Cerebellar nuclear complex (tissue), 1 donor: ENCODE results near the gene LCAT.
"Not testable (repeated sequence)": the region's sequence is repeated elsewhere in the genome, so short reads cannot be mapped to it uniquely, and the experiment has no call there.

Experiments
- DNase-seq, 2 experiments: peaks; one replicate each; lab custom pipeline; 2025; lab: John Stamatoyannopoulos, UW

LCAT gene

DNA sequence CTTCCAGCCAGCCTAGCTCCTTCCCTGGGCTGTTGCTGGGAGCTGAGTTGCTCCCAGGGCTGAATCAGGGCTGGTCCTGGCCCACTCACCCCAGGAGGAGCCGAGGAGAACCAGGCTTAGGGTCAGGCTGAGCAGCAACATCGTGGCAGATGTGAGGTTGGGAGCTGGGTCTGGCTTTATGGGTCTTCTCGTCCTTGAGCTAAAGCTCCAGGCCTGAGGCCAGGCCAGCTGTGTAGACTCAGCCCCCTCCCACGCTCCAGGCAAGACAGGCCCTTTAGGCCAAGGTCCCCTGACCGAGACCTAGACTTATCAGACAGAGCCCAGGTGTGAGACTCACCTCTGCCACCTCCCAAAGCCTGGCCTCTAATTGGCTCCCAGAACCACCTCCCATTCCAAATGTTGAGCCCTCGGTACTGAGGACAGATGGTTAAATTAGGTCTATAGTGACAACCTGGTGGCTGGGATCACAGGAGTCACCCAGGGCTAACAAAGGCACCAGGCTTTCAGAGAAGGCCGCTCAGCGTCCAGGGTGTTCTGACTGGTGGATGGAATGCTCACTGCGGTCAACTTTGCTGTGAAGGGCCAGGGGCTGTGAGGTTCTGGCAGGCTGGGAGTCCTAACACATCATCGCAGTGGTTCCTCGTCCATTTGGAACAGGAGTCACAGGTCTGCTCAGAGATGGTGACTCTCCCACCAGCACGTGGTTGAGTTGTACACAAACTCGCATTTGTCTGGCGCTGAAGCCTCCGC, 12.0 kb downstream of the LCAT start, which contains the start of gene CTRL:
TSS of gene CTRL (minus strand) at position 151 of the 750 bp plus-strand sequence. CDS start at position 141, 10 bp downstream.
- no peak for DNase-seq

DNA sequence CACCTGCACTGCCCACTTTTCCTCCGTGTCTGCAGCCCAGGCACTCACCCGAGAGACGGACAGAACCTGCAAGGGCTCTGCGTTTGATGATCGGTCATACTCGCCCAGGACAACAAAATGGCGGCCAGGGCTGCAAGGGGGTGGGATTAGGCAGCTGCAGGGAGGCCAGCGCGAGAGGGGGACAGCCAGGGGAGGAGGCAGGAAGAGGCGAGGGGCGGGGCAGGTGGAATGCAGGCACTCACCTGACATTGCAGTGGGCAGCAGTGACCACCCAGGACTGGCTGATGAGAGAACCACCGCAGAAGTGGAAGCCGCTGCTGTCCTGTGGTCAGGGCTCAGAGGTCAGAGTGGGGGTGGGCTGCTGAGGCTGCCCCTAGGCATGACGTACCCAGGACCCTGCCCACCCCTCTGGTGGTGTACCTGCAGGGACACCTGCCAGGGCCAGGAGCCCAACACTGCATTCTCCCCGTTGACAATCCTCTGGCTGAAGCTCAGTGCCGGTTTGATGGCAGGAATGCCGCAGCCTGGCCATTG, 13.2 kb downstream of the LCAT start:
- DNase-seq: no peak

DNA sequence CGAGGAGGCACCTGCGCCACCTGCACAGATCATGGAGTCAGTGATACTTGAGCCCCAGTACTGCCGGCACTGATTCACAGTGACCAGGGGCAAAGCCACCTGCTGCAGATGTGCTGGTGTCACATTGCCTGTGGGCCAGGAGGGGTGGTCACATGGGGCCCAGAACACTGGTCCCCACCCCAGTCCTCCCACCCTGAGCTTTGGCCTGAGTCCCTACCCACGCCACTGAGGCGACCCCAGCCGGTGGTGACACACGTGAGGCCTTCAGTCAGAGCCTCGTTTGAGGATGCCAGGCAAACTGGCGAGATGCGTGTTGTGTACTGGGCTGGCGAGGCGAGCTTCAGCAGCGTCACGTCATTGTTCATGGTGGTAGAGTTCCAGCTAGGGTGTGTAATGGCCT, 13.7 kb downstream of the LCAT start:
- no peak for DNase-seq

DNA sequence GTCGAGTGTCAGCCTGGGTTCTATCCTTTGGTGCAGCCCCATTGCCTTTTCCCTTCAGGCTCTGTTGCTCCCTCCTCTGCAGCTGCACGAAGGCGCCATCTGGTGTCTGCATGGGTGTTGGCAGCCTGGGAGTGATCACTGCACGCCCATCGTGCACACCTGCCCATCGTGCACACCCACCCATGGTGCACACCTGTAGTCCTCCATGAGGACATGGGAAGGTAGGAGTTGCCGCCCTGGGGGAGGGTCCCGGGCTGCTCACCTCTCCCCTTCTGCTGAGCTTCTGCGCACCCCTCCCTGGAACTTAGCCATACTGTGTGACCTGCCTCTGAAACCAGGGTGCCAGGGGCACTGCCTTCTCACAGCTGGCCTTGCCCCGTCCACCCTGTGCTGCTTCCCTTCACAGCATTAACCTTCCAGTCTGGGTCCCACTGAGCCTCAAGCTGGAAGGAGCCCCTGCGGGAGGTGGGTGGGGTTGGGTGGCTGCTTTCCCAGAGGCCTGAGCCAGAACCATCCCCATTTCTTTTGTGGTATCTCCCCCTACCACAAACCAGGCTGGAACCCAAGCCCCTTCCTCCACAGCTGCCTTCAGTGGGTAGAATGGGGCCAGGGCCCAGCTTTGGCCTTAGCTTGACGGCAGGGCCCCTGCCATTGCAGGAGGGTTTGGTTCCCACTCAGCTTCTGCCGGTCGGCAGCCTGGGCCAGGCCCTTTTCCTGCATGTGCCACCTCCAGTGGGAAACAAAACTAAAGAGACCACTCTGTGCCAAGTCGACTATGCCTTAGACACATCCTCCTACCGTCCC, 15.2 kb downstream of the LCAT start:
- DNase-seq: peak in 1 of 2 experiments; percentile 63

DNA sequence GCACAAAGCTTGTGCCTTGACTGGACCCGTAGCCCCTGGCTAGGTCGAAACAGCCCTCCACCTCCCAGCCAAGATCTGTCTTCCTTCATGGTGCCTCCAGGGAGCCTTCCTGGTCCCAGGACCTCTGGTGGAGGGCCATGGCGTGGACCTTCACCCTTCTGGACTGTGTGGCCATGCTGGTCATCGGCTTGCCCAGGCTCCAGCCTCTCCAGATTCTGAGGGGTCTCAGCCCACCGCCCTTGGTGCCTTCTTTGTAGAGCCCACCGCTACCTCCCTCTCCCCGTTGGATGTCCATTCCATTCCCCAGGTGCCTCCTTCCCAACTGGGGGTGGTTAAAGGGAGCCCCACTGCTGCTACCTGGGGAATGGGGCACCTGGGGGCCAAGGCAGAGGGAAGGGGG, 15.8 kb downstream of the LCAT start:
- DNase-seq: no peak

DNA sequence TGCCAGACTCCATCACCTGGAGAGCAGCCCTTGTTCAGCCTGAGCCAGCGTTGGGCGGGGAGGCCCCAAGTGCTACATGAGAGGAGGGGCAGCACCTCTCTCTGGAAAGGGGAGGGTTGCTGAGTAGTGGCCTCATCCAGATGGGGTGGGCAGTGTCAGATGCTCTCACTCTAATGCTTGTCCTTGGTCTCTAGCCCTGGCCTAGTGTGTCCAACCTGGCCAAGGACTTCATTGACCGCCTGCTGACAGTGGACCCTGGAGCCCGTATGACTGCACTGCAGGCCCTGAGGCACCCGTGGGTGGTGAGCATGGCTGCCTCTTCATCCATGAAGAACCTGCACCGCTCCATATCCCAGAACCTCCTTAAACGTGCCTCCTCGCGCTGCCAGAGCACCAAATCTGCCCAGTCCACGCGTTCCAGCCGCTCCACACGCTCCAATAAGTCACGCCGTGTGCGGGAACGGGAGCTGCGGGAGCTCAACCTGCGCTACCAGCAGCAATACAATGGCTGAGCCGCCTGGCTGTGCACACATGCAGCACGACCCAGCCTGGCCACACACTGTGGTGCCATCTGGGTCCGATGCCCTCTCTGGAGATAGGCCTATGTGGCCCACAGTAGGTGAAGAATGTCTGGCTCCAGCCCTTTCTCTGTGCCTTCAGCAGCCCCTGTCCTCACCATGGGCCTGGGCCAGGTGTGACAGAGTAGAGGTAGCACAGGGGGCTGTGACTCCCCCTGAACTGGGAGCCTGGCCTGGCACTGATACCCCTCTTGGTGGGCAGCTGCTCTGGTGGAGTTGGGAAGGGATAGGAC, 16.6 kb downstream of the LCAT start:
- DNase-seq: peak in 1 of 2 experiments; percentile 45

DNA sequence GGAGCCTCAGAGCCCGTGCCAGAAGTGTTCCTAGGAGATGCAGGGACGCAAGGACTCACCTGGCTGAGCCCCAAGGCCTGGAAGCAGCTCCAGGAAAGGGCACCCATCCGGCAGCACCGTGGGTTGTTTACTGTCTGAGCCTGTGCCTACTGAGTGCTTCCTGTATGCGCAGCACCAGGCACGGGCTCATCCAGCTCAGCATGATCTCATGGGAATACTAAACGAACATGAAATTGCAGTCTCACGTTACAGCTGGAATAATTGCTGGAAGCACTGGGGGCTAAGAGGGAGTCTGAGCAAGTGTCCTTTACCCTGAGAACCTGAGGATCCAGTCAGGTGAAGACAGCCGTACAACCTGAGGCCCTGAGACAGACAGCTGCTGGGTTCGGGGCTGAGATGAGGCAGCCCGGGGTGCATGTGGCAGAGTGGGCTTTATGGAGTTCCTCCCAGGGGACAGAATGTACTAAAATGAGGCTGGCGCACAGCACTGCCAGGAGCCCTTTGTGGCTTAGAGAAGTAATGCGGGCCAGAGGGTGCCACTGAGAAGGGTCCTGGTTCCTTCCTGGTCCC, 17.7 kb downstream of the LCAT start:
- DNase-seq: no peak

DNA sequence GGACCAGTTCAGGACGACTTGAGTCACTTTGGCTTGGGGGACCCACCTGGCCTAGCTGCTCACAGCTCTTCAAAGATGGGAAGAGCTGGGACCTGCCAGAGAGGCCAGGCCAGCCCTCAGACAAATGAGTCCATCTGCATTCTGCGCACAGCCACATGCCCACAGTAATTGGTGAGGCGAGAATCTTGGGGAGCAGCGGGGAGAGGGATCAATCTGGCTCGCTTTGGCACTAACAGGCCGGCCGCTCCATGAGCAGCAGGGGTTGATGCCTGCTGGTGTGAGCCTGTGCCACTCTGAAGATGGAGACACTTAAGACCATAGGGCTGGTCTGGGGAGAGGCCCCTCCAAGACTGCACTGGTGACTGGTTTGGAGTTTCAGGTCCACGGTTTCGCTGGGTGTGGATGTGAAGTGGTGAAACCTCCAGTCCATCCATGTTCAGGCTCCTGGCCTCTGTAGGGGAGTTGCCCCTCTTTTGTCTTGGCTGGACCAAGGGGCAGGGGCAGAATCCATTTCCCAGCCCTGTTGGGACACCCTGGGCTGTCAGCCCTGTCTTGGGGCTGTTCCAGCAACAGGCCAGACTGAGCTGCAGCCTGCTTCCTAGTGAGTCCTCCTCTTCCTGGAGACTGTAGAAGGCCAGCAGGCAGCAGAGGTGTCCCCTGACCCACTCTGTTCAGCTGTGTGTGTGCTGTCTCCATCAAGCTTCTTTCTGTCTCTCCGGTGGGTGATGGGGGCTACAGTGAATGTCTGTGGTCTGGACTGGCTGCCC, 19.6 kb downstream of the LCAT start:
- DNase-seq: no peak

DNA sequence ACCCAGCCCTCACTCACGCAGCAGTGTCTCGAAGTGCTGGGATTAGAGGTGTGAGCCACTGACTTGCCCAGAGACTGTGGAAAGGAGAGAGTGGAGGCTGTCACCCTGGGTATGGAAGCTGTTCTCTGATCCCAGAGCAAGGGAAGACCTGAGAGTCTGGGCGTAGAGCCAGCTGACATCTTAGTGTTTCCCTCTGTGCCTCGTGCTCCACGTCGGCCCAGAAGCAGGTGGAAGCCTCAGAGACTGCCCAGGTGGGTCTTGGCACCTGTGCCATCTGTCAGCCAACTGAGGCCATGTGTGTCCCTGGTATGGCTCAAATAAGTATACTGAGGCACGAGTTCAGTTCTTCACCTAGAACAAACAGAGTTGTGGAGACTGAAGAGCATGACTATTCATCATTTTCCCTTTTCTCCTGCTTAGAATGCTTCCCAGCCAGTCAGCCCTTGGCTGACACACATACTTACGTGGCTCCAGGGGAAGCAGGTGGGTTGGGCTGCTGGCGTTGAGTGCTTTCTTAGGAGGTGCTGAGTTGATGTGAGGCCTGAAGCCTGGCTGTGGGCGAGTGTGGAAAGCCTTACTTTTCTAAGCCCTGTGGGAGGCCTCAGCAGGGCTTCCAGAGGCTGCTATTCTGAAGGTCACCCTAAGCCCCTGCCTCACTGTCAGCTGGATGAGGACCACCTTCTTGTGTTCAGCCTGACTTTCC, 20.4 kb downstream of the LCAT start:
- DNase-seq: no peak

DNA sequence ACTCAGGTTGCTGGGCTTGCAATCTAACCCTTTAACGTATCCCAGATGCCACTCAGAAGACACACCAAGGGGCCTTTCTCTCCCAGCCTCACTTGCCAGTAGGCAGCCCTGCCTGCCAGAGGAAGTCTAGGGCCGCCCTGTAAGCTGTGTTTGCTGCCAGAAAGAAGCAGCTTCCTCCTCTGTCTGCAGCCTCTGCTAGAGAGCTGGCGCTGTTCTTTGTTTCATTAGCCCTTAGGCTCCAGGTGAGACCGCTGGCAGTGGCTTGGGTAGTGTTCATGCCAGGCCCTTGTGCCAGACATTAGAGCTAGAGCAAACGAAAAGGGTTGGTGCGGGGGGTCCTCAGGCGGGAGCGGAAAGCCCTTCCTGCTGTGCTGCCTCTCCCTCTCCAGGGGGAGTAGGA, 21.2 kb downstream of the LCAT start:
- DNase-seq: no peak

DNA sequence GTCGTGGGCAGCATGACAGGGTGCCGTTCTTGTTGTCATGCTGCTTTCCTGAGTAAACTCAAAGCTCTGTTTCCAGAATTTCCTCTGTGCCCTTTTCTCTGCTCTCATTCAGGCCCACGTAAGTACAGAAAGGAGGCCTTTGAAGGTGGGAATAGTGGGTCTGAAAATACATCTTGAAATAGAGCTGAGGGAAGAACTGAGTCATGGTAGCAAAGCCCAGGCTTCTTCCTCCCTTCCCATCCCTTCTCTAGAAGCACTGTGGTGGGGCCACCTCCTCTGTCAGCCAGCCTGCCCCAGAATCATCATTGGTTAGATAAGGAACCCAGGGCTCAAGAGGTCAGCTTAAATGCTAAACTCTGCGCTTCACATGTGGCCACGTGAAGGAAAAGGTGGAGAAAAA, 21.7 kb downstream of the LCAT start:
- DNase-seq: no peak

DNA sequence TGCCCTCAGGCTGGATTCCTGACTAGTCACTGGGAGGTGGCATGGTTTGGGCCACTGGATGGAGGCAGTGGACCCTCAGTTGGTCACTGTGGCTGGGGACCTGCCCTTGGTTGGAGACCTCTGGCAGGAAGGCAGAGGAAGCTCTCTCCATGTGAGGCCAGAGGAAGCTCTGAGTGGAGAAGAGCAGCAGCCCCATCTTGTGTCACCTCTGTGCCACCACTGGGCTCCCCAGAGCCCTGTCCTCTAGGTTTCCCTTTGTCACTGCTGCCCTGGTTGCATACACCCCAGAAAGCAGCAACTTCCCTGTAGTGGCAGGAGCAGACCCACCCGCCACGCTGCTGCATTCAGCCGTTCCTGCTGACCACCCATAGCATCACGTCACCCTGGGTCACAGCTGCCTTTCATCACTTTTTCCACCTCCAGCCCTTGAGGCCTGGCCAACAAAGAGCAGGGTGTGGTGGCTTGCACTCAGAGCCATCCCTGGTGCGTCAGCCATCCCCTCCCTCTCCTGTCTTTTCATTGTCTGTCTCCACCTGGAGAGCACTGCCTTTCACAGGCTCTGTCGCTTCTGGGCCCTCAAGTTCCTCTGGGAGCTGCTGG, 24.2 kb downstream of the LCAT start:
- no peak for DNase-seq

DNA sequence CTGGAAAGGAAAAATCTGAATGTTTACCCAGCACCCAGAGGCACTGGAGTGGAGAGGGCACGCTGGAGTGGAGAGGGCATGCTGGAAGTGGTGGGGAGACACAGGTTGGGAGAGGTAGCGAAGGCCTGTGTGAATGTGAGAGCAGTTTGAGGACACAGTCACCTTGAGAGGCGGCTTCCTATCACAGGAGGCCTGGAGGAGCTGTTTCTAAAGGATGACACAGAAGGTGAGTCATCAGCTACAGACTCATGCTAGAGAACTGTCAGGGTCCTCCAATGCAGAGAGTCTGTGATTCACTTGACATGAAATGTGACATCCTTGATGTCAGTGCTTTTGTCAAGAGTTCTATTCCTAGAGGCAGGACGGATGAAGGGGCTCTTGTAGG, 26.1 kb downstream of the LCAT start:
- DNase-seq: no peak

DNA sequence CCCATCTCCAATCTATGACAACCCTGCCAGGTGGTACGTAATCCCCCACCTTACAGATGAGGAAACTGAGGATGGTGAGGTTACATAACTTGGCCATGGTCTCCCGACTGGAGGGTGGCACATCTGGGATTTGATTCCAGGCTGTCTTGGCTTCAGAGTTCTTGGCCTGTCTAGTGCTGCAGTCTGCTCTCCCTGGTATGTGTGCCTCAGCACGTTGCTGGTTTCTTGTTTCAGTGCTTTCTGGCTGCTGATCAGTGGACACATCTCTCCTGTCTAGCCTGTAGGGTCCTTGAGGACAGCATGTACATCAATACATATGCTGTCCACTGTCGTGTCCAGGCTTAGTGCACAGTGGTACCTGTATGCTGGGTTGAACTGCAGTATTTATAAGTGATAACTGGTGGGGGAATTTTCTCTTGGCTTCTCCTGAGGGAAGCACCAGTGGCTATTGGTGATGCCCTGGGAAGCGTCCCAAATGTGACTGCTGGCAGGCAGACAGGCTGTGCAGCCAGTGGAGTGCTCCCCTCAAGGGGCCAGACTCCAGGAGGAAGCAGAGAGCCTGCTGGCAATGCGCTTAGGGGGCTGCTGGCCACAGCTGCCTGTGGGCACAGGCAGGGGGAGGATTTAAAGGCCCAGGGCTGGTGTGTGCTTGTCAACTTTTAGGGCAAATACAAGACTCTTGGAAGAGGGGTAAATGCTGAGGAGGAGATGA, 26.6 kb downstream of the LCAT start:
- no peak for DNase-seq

DNA sequence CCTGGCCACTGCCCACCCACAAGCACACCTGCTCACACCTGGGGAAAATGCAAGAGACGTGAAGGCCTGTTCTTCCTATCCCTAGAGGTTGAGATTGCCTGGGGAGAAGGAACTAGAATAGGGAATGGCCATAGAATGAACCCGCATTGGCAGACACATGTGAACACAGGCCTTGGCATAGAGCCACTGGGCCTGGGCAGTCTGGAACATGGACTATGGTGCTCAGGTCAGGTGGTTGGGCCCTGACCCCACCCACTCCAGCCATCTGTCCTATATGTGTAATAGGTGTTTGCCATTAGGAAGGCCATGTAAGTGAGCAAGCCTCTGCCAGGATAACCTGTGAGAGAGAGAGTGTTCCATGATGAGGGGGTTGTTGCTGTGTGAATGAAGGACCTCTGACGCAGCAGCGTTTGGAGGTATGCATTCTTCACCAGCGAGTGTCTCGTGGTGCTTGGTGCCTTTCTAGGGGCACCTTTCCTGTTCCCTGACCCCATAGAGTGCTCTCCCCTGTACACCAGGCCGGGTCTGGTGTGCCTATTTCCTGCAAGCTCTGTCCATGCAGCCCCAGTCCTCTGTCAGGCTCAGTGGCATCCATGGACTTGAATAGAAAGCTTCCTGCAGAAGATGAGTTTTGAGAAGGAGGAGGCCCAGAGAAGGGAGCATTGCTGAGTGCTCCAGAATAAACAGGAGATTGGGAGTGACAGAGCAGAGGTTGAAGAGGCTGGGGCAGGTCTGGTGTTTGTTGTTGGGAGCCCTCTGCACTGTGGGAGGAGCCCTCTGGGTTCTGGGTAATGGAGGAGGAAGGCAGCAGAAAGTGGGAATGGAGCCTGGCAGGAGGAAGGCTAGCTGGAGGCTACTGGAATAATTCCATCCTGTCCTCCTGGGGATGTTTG, 27.8 kb downstream of the LCAT start:
- no peak for DNase-seq

DNA sequence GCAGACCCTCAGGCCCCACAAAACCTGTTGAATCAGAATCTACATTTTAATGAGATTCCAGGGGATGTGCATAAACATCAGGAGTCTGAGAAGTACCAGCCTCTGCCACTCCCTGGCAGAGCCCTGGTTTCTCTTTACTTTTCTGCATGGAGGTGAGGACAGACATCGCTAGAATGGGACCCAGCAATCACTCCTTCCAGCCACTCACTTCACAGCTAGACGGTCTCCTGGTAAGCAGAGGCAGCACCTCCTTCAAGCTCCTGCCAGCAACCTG, 28.5 kb downstream of the LCAT start:
- not testable (repeated sequence) for DNase-seq

DNA sequence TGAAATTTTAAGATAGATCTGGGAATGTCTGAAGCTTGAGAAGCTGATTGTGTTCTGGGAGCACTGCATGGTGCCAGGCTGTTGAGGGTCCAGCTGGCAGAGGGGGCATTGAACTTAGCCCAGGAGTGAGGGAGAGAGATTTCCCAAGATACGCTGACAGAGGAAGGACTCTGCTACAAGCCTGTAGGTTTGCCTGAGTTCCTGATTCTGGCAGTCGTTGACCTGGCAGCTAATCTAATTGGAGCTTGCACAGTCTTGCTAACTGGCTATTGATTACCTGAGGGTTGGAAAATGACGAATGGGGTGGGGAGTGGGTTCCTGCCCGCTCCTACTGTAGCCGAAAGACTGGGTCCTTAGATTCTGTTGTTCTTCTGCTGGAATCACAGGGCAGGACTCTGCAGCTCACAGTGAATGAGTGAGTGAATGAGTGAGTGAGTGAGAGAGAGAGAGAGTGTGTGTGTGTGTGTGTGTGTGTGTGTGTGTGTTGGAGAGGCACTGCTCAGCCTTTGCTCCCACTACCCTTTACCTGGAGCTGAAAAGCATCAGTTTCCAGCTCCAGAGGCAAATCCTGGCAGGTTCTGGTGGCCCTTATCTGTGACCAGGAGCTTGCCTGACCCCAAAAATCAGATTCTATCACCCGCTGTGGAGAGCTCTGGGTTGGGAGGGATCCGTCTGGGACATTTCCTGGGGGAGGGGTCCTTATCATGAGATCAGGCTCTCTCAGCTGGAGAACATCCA, 29.0 kb downstream of the LCAT start:
- no peak for DNase-seq

DNA sequence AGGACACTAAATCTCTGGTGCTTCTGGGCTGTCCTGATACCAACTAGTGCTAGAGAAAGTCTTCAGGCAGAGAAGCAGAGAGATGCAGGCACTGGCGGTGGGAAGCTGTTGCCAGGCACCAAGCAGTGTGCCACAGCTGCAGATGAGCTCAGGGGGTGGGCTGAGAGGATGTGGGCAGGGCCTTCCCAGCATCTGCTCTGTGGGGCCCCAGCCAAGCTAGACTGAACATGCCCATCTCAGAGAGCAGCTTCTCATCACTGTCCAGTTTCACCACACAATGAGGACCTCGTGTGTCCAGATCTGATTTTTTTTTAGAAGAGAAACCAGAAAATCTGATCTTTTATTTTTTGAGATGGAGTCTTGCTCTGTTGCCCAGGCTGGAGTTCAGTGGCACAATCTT, 33.8 kb downstream of the LCAT start:
- no peak for DNase-seq
